ENCODE data around the gene POTEC. TPM values are rescaled to one million over a fixed set of nuclear protein-coding genes. Genes with fewer than 3 reads are reported as not detected.
A peak's percentile ranks its signal among the peaks of the same experiment; 100 is the strongest.
"Not testable (repeated sequence)": the region's sequence is repeated elsewhere in the genome, so short reads cannot be mapped to it uniquely, and the experiment has no call there.

POTEC gene
- total RNA-seq = not detected

DNA sequence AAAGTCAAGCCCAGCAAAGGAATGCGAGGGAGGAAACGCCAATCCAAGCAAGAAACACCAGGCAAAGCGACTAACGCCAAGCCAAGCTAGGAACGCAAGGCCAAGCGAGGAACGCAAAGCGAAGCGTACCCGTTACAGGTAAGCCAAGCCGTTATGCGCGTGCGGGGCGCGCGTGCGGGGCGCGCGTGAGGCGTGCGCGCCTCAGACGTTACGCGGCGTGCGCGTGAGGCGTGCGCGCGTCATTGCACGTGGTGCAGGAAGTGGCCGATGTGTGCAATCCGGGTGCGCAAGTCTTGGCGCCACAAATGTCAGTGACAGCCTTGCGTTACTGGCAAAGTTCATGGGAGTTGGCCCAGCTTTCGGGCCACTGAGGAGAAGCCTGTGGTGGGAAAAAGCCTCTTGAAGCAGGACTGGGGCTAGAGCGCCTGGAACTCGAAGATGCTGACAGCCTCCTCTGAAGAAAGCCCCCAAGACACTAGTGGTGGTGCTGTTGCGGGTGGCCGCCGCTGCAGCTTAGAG lies at the start of gene POTEC:
TSS of gene POTEC (minus strand) at position 155 of the 519 bp plus-strand sequence. CDS start 454 bp downstream, outside the sequence.
- not testable (repeated sequence) for H3K27me3 Mint-ChIP-seq (ENCODE audit: low read depth); H3K27ac Mint-ChIP-seq; H3K36me3 Mint-ChIP-seq (ENCODE audit: insufficient read depth in 2 of 2); DNase-seq; H3K4me3 Mint-ChIP-seq; ATAC-seq (replicated peaks in 1 of 2); H3K4me1 Mint-ChIP-seq (ENCODE audit: low read depth); H3K9me3 Mint-ChIP-seq

- no peaks in the 10 kb centered on the region for H3K4me1 Mint-ChIP-seq (ENCODE audit: low read depth)
- H3K36me3 Mint-ChIP-seq (ENCODE audit: insufficient read depth in 2 of 2) = peaks cover 0 to 3% of the 10 kb centered on the region in 2 donors
- H3K9me3 Mint-ChIP-seq = no peaks in the 10 kb centered on the region
- no peaks in the 10 kb centered on the region for H3K27me3 Mint-ChIP-seq (ENCODE audit: low read depth)
- no peak overlapping the region for H3K4me3 Mint-ChIP-seq
- DNase-seq (no peak), ATAC-seq (replicated peaks in 1 of 2) (no peak)
- H3K27ac Mint-ChIP-seq = no peak overlapping the region
These were observed 34.6 kb upstream of the POTEC start for GRCh38 chr18:14577971-14578370.

DNA sequence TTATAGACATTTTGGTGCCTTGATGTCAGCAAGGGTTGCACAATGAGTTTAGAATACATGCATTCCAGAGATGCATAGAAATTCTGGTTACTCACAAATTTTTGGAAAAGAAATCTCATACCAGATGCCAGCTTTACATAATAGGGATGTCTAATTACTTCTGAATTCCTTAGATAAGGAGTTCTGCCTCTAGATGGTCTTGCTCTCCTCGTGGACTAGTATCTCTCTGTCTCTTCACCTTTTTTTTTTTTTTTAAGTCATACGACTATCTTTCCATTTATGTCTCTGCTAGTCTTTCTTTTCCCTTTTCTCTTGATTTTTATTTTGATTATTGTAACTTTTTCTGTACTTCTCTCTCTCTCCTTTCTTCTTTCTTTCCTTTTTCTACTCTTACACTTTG lies 16.1 kb upstream of the POTEC start:
- not testable (repeated sequence) for ATAC-seq (replicated peaks in 1 of 2); H3K27ac Mint-ChIP-seq; H3K4me3 Mint-ChIP-seq; H3K27me3 Mint-ChIP-seq (ENCODE audit: low read depth); H3K36me3 Mint-ChIP-seq (ENCODE audit: insufficient read depth in 2 of 2); H3K4me1 Mint-ChIP-seq (ENCODE audit: low read depth); H3K9me3 Mint-ChIP-seq; DNase-seq

DNA sequence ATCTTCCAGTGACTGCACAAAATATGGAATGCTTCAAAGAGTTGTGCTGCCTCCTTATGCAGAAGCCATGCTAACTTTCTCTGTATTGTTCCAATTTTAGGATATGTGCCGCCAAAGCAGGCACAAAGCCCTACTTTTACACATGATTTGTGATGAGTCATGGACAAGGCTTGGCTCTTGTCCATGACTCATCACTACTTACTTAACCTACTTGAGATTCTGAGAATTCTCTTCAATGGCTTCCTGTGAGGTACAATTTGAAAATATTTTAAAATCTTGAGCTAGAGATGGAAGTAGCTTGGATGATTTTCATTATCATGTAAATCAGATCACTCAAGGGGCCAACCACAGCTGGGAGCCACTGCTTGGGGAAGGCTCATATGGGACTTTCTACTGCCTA lies 11.7 kb downstream of the POTEC start:
- not testable (repeated sequence) for H3K4me1 Mint-ChIP-seq (ENCODE audit: low read depth); H3K27me3 Mint-ChIP-seq (ENCODE audit: low read depth); H3K9me3 Mint-ChIP-seq; H3K27ac Mint-ChIP-seq; H3K4me3 Mint-ChIP-seq; DNase-seq; ATAC-seq (replicated peaks in 1 of 2); H3K36me3 Mint-ChIP-seq (ENCODE audit: insufficient read depth in 2 of 2)

DNA sequence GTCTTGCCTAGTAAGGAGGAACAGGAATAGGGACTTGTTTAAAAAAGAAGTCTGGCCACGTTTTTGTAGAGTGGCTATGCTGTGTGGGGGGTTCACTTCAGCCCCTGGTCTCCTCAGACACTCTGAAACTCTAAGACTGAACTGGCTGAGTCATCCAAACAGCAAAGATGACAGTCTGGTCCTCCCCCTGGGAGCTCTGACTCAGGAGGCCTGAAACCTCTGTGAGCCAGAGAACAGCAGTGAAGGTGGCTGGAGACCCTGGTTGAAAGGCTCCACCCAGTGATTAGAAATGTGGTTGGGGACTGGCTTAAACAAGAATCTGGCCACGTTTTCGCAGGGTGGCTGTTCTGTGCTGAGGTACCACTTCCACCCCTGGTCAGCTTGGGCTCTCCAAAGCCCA lies 32.7 kb downstream of the POTEC start:
- H3K4me1 Mint-ChIP-seq (ENCODE audit: low read depth); H3K27me3 Mint-ChIP-seq (ENCODE audit: low read depth); H3K9me3 Mint-ChIP-seq; H3K27ac Mint-ChIP-seq; H3K4me3 Mint-ChIP-seq; H3K36me3 Mint-ChIP-seq (ENCODE audit: insufficient read depth in 2 of 2): not testable (repeated sequence)
- ATAC-seq (replicated peaks in 1 of 2) = peak; percentile 56 to 58
- DNase-seq = peak; percentile 13 to 18

GRCh38 chr18:14503691-14504090 lies 39.7 kb downstream of the POTEC start:
- not testable (repeated sequence) for DNase-seq; H3K9me3 Mint-ChIP-seq; H3K27me3 Mint-ChIP-seq (ENCODE audit: low read depth); H3K4me1 Mint-ChIP-seq (ENCODE audit: low read depth); H3K4me3 Mint-ChIP-seq; ATAC-seq (replicated peaks in 1 of 2); H3K27ac Mint-ChIP-seq; H3K36me3 Mint-ChIP-seq (ENCODE audit: insufficient read depth in 2 of 2)

DNA sequence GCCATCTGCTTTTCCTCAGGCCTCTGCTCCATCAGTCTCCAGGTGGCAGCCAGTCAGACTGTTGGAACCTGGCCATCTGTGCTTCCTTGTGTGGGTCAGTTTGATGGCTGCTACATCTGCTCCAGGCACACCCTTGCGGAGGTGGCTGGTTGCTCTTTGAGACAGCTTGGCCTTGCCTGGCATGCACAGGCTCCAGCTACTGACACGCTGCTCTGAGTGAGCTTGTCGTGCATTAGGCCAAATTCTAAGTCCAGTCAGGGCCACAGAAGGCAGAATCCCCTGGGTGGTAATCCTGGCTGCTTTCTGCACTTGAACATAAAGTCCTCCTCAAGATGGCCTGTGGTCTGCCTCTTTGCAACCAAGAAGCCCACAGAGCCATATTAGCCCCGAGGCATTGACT lies 41.5 kb downstream of the POTEC start:
- H3K9me3 Mint-ChIP-seq; ATAC-seq (replicated peaks in 1 of 2); H3K27ac Mint-ChIP-seq; DNase-seq; H3K36me3 Mint-ChIP-seq (ENCODE audit: insufficient read depth in 2 of 2); H3K4me1 Mint-ChIP-seq (ENCODE audit: low read depth); H3K4me3 Mint-ChIP-seq; H3K27me3 Mint-ChIP-seq (ENCODE audit: low read depth): not testable (repeated sequence)

GRCh38 chr18:14489256-14490014 lies 54.0 kb downstream of the POTEC start:
- H3K4me3 Mint-ChIP-seq; H3K27ac Mint-ChIP-seq; H3K36me3 Mint-ChIP-seq (ENCODE audit: insufficient read depth in 2 of 2); DNase-seq; H3K4me1 Mint-ChIP-seq (ENCODE audit: low read depth); H3K27me3 Mint-ChIP-seq (ENCODE audit: low read depth); H3K9me3 Mint-ChIP-seq; ATAC-seq (replicated peaks in 1 of 2): not testable (repeated sequence)

DNA sequence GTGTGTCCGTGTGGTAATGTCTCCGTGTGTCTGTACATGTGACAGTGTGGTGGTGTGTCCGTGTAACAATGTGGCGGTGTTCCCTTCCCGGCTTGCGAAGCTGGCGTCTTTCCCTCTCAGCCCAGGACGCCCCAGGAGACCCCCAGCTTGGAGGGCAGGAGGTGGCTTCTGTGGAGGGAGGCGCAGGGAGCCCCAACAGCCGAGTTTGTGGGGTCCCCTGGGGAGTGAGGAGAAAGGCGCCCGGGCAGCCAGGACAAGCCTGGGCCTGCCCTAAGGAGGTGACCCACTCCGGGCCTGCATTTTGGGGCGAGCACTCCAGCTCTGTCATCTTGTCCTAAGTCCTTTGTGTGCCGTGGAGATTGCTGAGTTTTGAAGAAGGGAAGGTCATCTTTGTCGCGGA lies 54.6 kb downstream of the POTEC start:
- not testable (repeated sequence) for H3K9me3 Mint-ChIP-seq; H3K4me1 Mint-ChIP-seq (ENCODE audit: low read depth); H3K36me3 Mint-ChIP-seq (ENCODE audit: insufficient read depth in 2 of 2); ATAC-seq (replicated peaks in 1 of 2); H3K4me3 Mint-ChIP-seq; H3K27me3 Mint-ChIP-seq (ENCODE audit: low read depth); H3K27ac Mint-ChIP-seq; DNase-seq

DNA sequence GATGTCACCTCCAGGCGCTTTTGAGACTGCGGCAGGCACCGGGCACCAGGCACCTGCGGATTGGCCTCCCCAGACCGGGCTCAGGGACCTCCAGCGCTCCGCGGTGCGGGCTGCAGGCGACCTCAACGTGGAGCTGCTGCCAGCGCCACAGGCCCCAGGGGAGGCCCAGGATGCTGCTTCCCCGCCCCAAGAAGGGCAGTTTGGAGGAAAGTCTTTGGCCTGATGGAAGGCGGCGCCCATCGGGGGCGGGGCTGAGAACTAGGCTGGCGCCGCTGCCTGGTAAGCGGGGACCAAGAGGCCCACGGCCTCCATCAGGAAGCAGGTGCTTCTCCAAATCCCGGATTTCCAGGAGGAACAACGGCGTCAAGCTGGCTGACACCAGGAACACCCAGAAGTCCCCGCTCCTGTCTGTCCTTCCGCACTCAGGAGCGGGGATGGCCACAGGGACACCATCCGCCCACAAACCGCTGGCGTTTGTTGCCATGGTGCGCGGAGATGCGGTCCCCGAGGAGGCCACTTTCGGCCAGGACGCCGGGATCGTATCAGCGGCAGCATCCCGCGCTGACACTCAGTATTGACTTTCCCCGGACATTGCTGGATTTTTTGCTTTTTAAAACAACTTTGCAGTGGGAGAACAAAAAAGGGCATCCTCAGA lies 56.3 kb downstream of the POTEC start:
- ATAC-seq (replicated peaks in 1 of 2); DNase-seq; H3K9me3 Mint-ChIP-seq; H3K4me1 Mint-ChIP-seq (ENCODE audit: low read depth); H3K27me3 Mint-ChIP-seq (ENCODE audit: low read depth); H3K27ac Mint-ChIP-seq; H3K4me3 Mint-ChIP-seq; H3K36me3 Mint-ChIP-seq (ENCODE audit: insufficient read depth in 2 of 2): not testable (repeated sequence)

- H3K4me1 Mint-ChIP-seq (ENCODE audit: low read depth) = not testable (repeated sequence)
These were observed 64.3 kb downstream of the POTEC start for GRCh38 chr18:14479076-14479475.

DNA sequence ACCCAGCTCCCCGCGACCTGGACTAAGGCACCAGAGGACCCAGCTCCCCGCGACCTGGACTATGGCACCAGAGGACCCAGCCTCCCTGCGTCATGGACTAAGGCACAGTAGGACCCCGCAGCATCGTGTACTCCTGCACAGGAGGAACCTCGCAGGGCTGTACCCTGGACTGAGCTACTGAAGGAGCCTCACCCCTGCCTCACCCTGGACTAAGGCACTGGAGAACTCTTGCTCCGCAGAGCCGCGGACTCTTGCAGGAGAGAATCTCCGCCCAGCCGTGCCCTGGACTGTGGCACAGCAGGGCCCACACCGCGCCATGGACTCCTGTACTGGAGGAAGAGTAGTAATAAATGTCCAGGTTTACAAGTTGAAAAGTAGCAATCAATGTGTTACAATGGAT lies 67.9 kb downstream of the POTEC start:
- DNase-seq; H3K9me3 Mint-ChIP-seq; H3K4me1 Mint-ChIP-seq (ENCODE audit: low read depth); ATAC-seq (replicated peaks in 1 of 2); H3K27ac Mint-ChIP-seq; H3K36me3 Mint-ChIP-seq (ENCODE audit: insufficient read depth in 2 of 2); H3K27me3 Mint-ChIP-seq (ENCODE audit: low read depth); H3K4me3 Mint-ChIP-seq: not testable (repeated sequence)

More at GRCh38 chr18:14479076-14479475, 64.3 kb downstream of the POTEC start:
- H3K4me3 Mint-ChIP-seq; H3K36me3 Mint-ChIP-seq (ENCODE audit: insufficient read depth in 2 of 2); H3K27me3 Mint-ChIP-seq (ENCODE audit: low read depth); H3K9me3 Mint-ChIP-seq; H3K27ac Mint-ChIP-seq; DNase-seq; ATAC-seq (replicated peaks in 1 of 2): not testable (repeated sequence)

DNA sequence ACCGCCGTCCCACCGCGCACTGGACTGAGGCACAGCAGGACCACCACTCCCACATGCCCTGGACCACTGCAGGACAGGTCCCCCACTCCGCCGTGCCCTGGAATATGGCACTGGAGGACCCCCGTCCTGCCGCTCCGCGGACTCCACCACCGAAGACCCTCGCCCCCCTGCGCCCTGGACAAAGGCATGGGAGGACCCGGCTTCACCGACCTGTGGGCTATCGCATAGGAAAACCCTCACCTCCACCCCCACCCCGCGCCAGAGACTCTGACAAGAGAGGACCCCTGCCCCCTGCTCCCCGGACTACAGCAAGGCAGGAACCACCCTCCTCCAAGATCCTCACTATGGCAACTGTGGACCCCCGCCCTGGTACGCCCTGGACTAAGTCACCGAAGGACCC lies 68.6 kb downstream of the POTEC start:
- not testable (repeated sequence) for H3K9me3 Mint-ChIP-seq; H3K4me3 Mint-ChIP-seq; H3K27me3 Mint-ChIP-seq (ENCODE audit: low read depth); H3K36me3 Mint-ChIP-seq (ENCODE audit: insufficient read depth in 2 of 2); DNase-seq; H3K4me1 Mint-ChIP-seq (ENCODE audit: low read depth); H3K27ac Mint-ChIP-seq; ATAC-seq (replicated peaks in 1 of 2)

Data from activated T-cell treated with anti-CD3 and anti-CD28 coated beads, Interleukin-2, amount 50 U/mL, for 72 hours (primary cell).